ENCODE measurements around the gene EXOSC5.
A peak's percentile ranks its signal among the peaks of the same experiment; 100 is the strongest.
"Not testable (repeated sequence)": the region's sequence is repeated elsewhere in the genome, so short reads cannot be mapped to it uniquely, and the experiment has no call there.

Gene EXOSC5

GRCh38 chr19:41397086-41398049 is at the start of gene EXOSC5, which contains the start of gene BCKDHA:
Gene EXOSC5, minus strand, starts transcription at chr19:41397359. Its CDS starts 31 bp downstream, at chr19:41397328.
Gene BCKDHA, plus strand, starts transcription at chr19:41397818. Its CDS starts 10 bp downstream, at chr19:41397828.
- peak; percentile 99 for DNase-seq (ENCODE audit: low read depth)

- no peak for DNase-seq (ENCODE audit: low read depth)
These were observed 48.4 kb upstream of the EXOSC5 start for GRCh38 chr19:41445575-41445974.

- DNase-seq (ENCODE audit: low read depth), result no peak
These were observed 46.8 kb upstream of the EXOSC5 start for GRCh38 chr19:41443813-41444455.

- no peak for DNase-seq (ENCODE audit: low read depth)
These were observed 45.6 kb upstream of the EXOSC5 start, which contains the start of gene ERICH4 for GRCh38 chr19:41442473-41443355. Gene ERICH4, plus strand, starts transcription at chr19:41443156. Its CDS starts 14 bp downstream, at chr19:41443170.

- no peak for DNase-seq (ENCODE audit: low read depth)
These were observed 44.3 kb upstream of the EXOSC5 start for GRCh38 chr19:41441321-41441945.

- DNase-seq (ENCODE audit: low read depth), result peak; percentile 90
These were observed 42.5 kb upstream of the EXOSC5 start, which contains the start of gene DMAC2 for GRCh38 chr19:41439441-41440222. Gene DMAC2, minus strand, starts transcription at chr19:41439912. Its CDS starts 13 bp downstream, at chr19:41439899.

GRCh38 chr19:41437944-41438574 is 40.9 kb upstream of the EXOSC5 start:
- DNase-seq (ENCODE audit: low read depth), result no peak

- no peak for DNase-seq (ENCODE audit: low read depth)
These were observed 39.5 kb upstream of the EXOSC5 start for GRCh38 chr19:41436674-41436951.

- DNase-seq (ENCODE audit: low read depth), result no peak
These were observed 38.9 kb upstream of the EXOSC5 start for GRCh38 chr19:41435936-41436673.

- not testable (repeated sequence) for DNase-seq (ENCODE audit: low read depth)
These were observed 38.2 kb upstream of the EXOSC5 start for GRCh38 chr19:41435376-41435775.

- no peak for DNase-seq (ENCODE audit: low read depth)
These were observed 37.3 kb upstream of the EXOSC5 start for GRCh38 chr19:41434450-41434849.

- no peak for DNase-seq (ENCODE audit: low read depth)
These were observed 36.0 kb upstream of the EXOSC5 start for GRCh38 chr19:41433171-41433570.

- no peak for DNase-seq (ENCODE audit: low read depth)
These were observed 34.5 kb upstream of the EXOSC5 start for GRCh38 chr19:41431426-41432386.

GRCh38 chr19:41430922-41431321 is 33.8 kb upstream of the EXOSC5 start:
- DNase-seq (ENCODE audit: low read depth), result no peak

GRCh38 chr19:41428481-41428859 is 31.3 kb upstream of the EXOSC5 start:
- DNase-seq (ENCODE audit: low read depth), result no peak

- DNase-seq (ENCODE audit: low read depth), result peak; percentile 12
These were observed 30.7 kb upstream of the EXOSC5 start for GRCh38 chr19:41427647-41428480.

GRCh38 chr19:41426952-41427646 is 29.9 kb upstream of the EXOSC5 start, which contains the start of gene B3GNT8:
Gene B3GNT8, minus strand, starts transcription at chr19:41427374. Its CDS starts 596 bp downstream, at chr19:41426778.
- DNase-seq (ENCODE audit: low read depth), result peak; percentile 23

Measured in activated T-cell treated with anti-CD3 and anti-CD28 coated beads for 1 hour (primary cell).